Mesendoderm (in vitro differentiated cells): ENCODE results near the gene DEFB118.
"Not testable (repeated sequence)": the region's sequence is repeated elsewhere in the genome, so short reads cannot be mapped to it uniquely, and the experiment has no call there.

Experiments used
- DNase-seq: peaks from one replicate; pipeline ENCODE4 v3.0.0; 2013
- H2AK5ac ChIP-seq: 2 replicates; pipeline ENCODE4 v1.6.1; 2013; ENCODE audit warnings: low read length, inconsistent platforms
- H2BK120ac ChIP-seq: 2 replicates; pipeline ENCODE4 v1.6.1; 2013; ENCODE audit warnings: low read depth, mild to moderate bottlenecking, low read length, moderate library complexity, mixed read lengths
- H2BK15ac ChIP-seq: replicated peaks from 2 replicates; pipeline ENCODE4 v1.6.1; 2013; ENCODE audit warnings: low read depth, mild to moderate bottlenecking, moderate library complexity
- H2BK5ac ChIP-seq: 2 replicates; pipeline ENCODE4 v1.6.1; 2013; ENCODE audit warnings: low read length, inconsistent platforms
- H3K18ac ChIP-seq: 2 replicates; pipeline ENCODE4 v1.6.1; 2013; ENCODE audit warnings: mild to moderate bottlenecking, low read length, mixed read lengths
- H3K23ac ChIP-seq: one replicate; pipeline ENCODE4 v1.6.1; 2013; ENCODE audit warnings: low read length
- H3K27ac ChIP-seq: 2 replicates; pipeline ENCODE4 v1.5.1; 2013; ENCODE audit warnings: low read depth, mild to moderate bottlenecking, inconsistent platforms, low read length, moderate library complexity
- H3K27me3 ChIP-seq: 2 replicates; pipeline ENCODE4 v1.6.1; 2013; ENCODE audit warnings: low read length, control low read depth, mild to moderate bottlenecking, inconsistent platforms; ENCODE audit not compliant: insufficient read depth, poor library complexity
- H3K36me3 ChIP-seq: 2 replicates; pipeline ENCODE4 v1.6.1; 2013; ENCODE audit warnings: low read length, inconsistent platforms; ENCODE audit not compliant: control insufficient read depth, insufficient read depth
- H3K4ac ChIP-seq: one replicate; pipeline ENCODE4 v1.6.1; 2013; ENCODE audit warnings: low read depth, mild to moderate bottlenecking, low read length, moderate library complexity
- H3K4me1 ChIP-seq: 2 replicates; pipeline ENCODE4 v1.6.1; 2013; ENCODE audit warnings: low read depth, low read length, inconsistent platforms; ENCODE audit not compliant: control insufficient read depth
- H3K4me2 ChIP-seq: 2 replicates; pipeline ENCODE4 v1.6.1; 2013; ENCODE audit warnings: low read length
- H3K4me3 ChIP-seq: 2 replicates; pipeline ENCODE4 v1.5.1; 2013; ENCODE audit warnings: mild to moderate bottlenecking, low read length
- H3K56ac ChIP-seq: one replicate; pipeline ENCODE4 v1.6.1; 2013; ENCODE audit warnings: low read length
- H3K79me1 ChIP-seq: 2 replicates; pipeline ENCODE4 v1.6.1; 2013; ENCODE audit warnings: low read length, inconsistent platforms
- H3K79me2 ChIP-seq: 2 replicates; pipeline ENCODE4 v1.6.1; 2013; ENCODE audit warnings: mild to moderate bottlenecking, low read length; ENCODE audit not compliant: control insufficient read depth, insufficient read depth
- H3K9ac ChIP-seq: 2 replicates; pipeline ENCODE4 v1.6.1; 2013; ENCODE audit warnings: low read length, inconsistent platforms
- H4K5ac ChIP-seq: one replicate; pipeline ENCODE4 v1.6.1; 2013; ENCODE audit warnings: low read length
- H4K8ac ChIP-seq: one replicate; pipeline ENCODE4 v1.6.1; 2013; ENCODE audit warnings: low read depth, mild to moderate bottlenecking, control low read depth, low read length, moderate library complexity
- WGBS: extraction: QIAGEN DNeasy Blood & Tissue Kit; methylation state at CpG from one replicate; pipeline ENCODE4 v1.1.7; 2013; ENCODE audit warnings: low lambda C conversion rate, missing lambda C conversion rate; ENCODE audit not compliant: insufficient coverage; ENCODE audit errors: extremely low coverage; 5-methylcytosine and 5-hydroxymethylcytosine counted together

The DEFB118 gene

GRCh38 chr20:31364272-31364671 is 4.1 kb upstream of the DEFB118 start:
- not testable (repeated sequence) for H3K79me2 ChIP-seq, H3K4me2 ChIP-seq, H3K4me3 ChIP-seq, H3K18ac ChIP-seq, H3K56ac ChIP-seq, DNase-seq, H3K27me3 ChIP-seq, H3K9ac ChIP-seq, H2BK120ac ChIP-seq, H4K5ac ChIP-seq, H3K79me1 ChIP-seq, H3K36me3 ChIP-seq, H3K4ac ChIP-seq, H3K27ac ChIP-seq, H3K23ac ChIP-seq, H2BK15ac ChIP-seq, H3K4me1 ChIP-seq, H4K8ac ChIP-seq, H2BK5ac ChIP-seq, H2AK5ac ChIP-seq
- no CpG with 5 or more reads among the region's 5 CpGs for WGBS

GRCh38 chr20:31374346-31374745 is 5.9 kb downstream of the DEFB118 start:
- Histone ChIP-seq H3K36me3 (no peaks in the 10 kb centered on the region), H4K5ac (no peak overlapping the region), H3K18ac (no peak overlapping the region), H2BK15ac (no peak overlapping the region), H3K4ac (no peak overlapping the region), H3K27ac (no peak overlapping the region), H3K79me2 (no peaks in the 10 kb centered on the region), H3K4me3 (no peak overlapping the region), H4K8ac (no peak overlapping the region), H3K27me3 (no peaks in the 10 kb centered on the region), H3K23ac (no peak overlapping the region), H2AK5ac (no peak overlapping the region), H3K79me1 (no peaks in the 10 kb centered on the region), H3K56ac (no peak overlapping the region), H3K4me1 (no peaks in the 10 kb centered on the region), H2BK5ac (no peak overlapping the region), H3K9ac (no peak overlapping the region), H3K4me2 (no peak overlapping the region), H2BK120ac (no peak overlapping the region)
- DNase-seq: no peak
- no CpG with 5 or more reads among the region's 2 CpGs for WGBS

GRCh38 chr20:31390490-31390889 is 22.1 kb downstream of the DEFB118 start, which contains the start of gene DEFB119:
Gene DEFB119, minus strand, starts transcription at chr20:31390590. Its CDS starts 107 bp downstream, at chr20:31390483.
- no peak within 1 kb of the TSS for H2BK120ac ChIP-seq
- H3K4me1 ChIP-seq: no peaks in the 10 kb centered on the region
- no peaks in the 10 kb centered on the region for H3K27me3 ChIP-seq
- no peak within 1 kb of the TSS for H3K9ac ChIP-seq
- H3K4me2 ChIP-seq: no peak within 1 kb of the TSS
- H3K4ac ChIP-seq: no peak within 1 kb of the TSS
- no peak within 1 kb of the TSS for H4K8ac ChIP-seq
- no peak within 1 kb of the TSS for H3K56ac ChIP-seq
- no peaks in the 10 kb centered on the region for H3K36me3 ChIP-seq
- H3K79me2 ChIP-seq: no peaks in the 10 kb centered on the region
- H3K27ac ChIP-seq: no peak within 1 kb of the TSS
- no peak within 1 kb of the TSS for H3K23ac ChIP-seq
- H2BK15ac ChIP-seq: no peak within 1 kb of the TSS
- WGBS: no CpG with 5 or more reads among the region's 1 CpG
- H2BK5ac ChIP-seq: no peak within 1 kb of the TSS
- H2AK5ac ChIP-seq: no peak within 1 kb of the TSS
- no peak for DNase-seq
- no peak within 1 kb of the TSS for H3K4me3 ChIP-seq
- H3K18ac ChIP-seq: no peak within 1 kb of the TSS
- no peak within 1 kb of the TSS for H4K5ac ChIP-seq
- no peaks in the 10 kb centered on the region for H3K79me1 ChIP-seq

GRCh38 chr20:31392836-31393235 is 24.4 kb downstream of the DEFB118 start:
- no peak overlapping the region for H2BK5ac ChIP-seq
- H2AK5ac ChIP-seq: no peak overlapping the region
- H2BK15ac ChIP-seq: no peak overlapping the region
- H3K9ac ChIP-seq: no peak overlapping the region
- H3K18ac ChIP-seq: no peak overlapping the region
- H3K23ac ChIP-seq: no peak overlapping the region
- H3K56ac ChIP-seq: no peak overlapping the region
- no peak overlapping the region for H3K27ac ChIP-seq
- no peaks in the 10 kb centered on the region for H3K79me2 ChIP-seq
- H3K27me3 ChIP-seq: no peaks in the 10 kb centered on the region
- no peak overlapping the region for H3K4me2 ChIP-seq
- H3K4me1 ChIP-seq: no peaks in the 10 kb centered on the region
- DNase-seq: no peak
- no peak overlapping the region for H4K5ac ChIP-seq
- H3K4ac ChIP-seq: no peak overlapping the region
- no peaks in the 10 kb centered on the region for H3K79me1 ChIP-seq
- no peaks in the 10 kb centered on the region for H3K36me3 ChIP-seq
- no peak overlapping the region for H4K8ac ChIP-seq
- H3K4me3 ChIP-seq: no peak overlapping the region
- no peak overlapping the region for H2BK120ac ChIP-seq
- WGBS: no CpG with 5 or more reads among the region's 2 CpGs

GRCh38 chr20:31394900-31395299 is 26.5 kb downstream of the DEFB118 start:
- Histone ChIP-seq H3K4me2 (no peak overlapping the region), H3K23ac (no peak overlapping the region), H2BK5ac (no peak overlapping the region), H3K36me3 (no peaks in the 10 kb centered on the region), H4K5ac (no peak overlapping the region), H3K9ac (no peak overlapping the region), H3K79me1 (no peaks in the 10 kb centered on the region), H3K27me3 (no peaks in the 10 kb centered on the region), H3K56ac (no peak overlapping the region), H2BK120ac (no peak overlapping the region), H3K4me3 (no peak overlapping the region), H3K27ac (no peak overlapping the region), H2AK5ac (no peak overlapping the region), H2BK15ac (no peak overlapping the region), H4K8ac (no peak overlapping the region), H3K4ac (no peak overlapping the region), H3K79me2 (no peaks in the 10 kb centered on the region), H3K18ac (no peak overlapping the region), H3K4me1 (no peaks in the 10 kb centered on the region)
- 100% methylated on average over 1 of the region's 3 CpGs for WGBS
- DNase-seq: no peak

- Histone ChIP-seq H3K79me2 (no peaks in the 10 kb centered on the region), H3K9ac (no peak overlapping the region), H4K8ac (no peak overlapping the region), H3K4me1 (no peaks in the 10 kb centered on the region), H3K4me3 (no peak overlapping the region), H3K4me2 (no peak overlapping the region), H4K5ac (no peak overlapping the region), H3K36me3 (no peaks in the 10 kb centered on the region), H2AK5ac (no peak overlapping the region), H2BK120ac (no peak overlapping the region), H3K27ac (no peak overlapping the region), H3K56ac (no peak overlapping the region), H3K23ac (no peak overlapping the region), H2BK5ac (no peak overlapping the region), H2BK15ac (no peak overlapping the region), H3K27me3 (no peaks in the 10 kb centered on the region), H3K79me1 (no peaks in the 10 kb centered on the region), H3K4ac (no peak overlapping the region), H3K18ac (no peak overlapping the region)
- no CpG with 5 or more reads among the region's 1 CpG for WGBS
- DNase-seq: no peak
Measured at GRCh38 chr20:31403886-31404285, 35.5 kb downstream of the DEFB118 start.
